Measurements from ENCODE around the gene UNC5C. TPM values are rescaled to one million over a fixed set of nuclear protein-coding genes. Genes with fewer than 3 reads are reported as not detected.

UNC5C gene
- total and polyA plus RNA-seq, 2 of the 4 experiments (the other 2 are of a cell fraction): under 0.01 TPM

- no peak overlapping the region for H2BK5ac ChIP-seq (ENCODE audit: low read depth, low read length, poor library complexity, severe bottlenecking)
- ChIA-PET CTCF (no interaction called here), POLR2A (ENCODE audit: unreplicated experiment) (no interaction called here)
- no peaks in the 10 kb centered on the region for H3K9me1 ChIP-seq (ENCODE audit: insufficient read depth, low read length)
- no peak overlapping the region for H2BK15ac ChIP-seq (ENCODE audit: low read depth, low read length)
- H3K36me3 ChIP-seq (ENCODE audit: control insufficient read depth, insufficient read depth, low read length): no peaks in the 10 kb centered on the region
- no peak overlapping the region for H2AK5ac ChIP-seq (ENCODE audit: low read depth, low read length)
- no peak for TF ChIP-seq MAZ (IDR thresholded peaks at IDR 0.05; ENCODE audit: borderline replicate concordance, low read depth, low read length)
- no peak for TF ChIP-seq BHLHE40 (IDR thresholded peaks at IDR 0.05; ENCODE audit: low read depth, low read length)
- no peak for TF ChIP-seq FOS (IDR thresholded peaks at IDR 0.05; ENCODE audit: low read depth, low read length)
- TF ChIP-seq RCOR1 (IDR thresholded peaks at IDR 0.05; ENCODE audit: insufficient replicate concordance, low read length): no peak
- no peak overlapping the region for H3K14ac ChIP-seq (replicated peaks; ENCODE audit: low read depth, low read length)
- in situ Hi-C loops (cut with MboI; ENCODE audit: low sequenced_read_pairs) (no loop called here), dilution Hi-C loops (cut with HindIII; ENCODE audit: low sequenced_read_pairs, unreplicated experiment) (no loop called here), intact Hi-C loops (cut with micrococcal nuclease) (no loop called here)
- H2BK20ac ChIP-seq (ENCODE audit: low read depth, low read length): no peak overlapping the region
- H3K4me1 ChIP-seq (ENCODE audit: control insufficient read depth, insufficient read depth, low read length): no peaks in the 10 kb centered on the region
- H3K4me2 ChIP-seq (ENCODE audit: low read depth, low read length): no peak overlapping the region
- H3K18ac ChIP-seq (ENCODE audit: low read depth, low read length): no peak overlapping the region
- H3K79me1 ChIP-seq (ENCODE audit: low read depth in 1 of 2, low read length in 2 of 2): no peaks in the 10 kb centered on the region
- H4K5ac ChIP-seq (ENCODE audit: low read depth, low read length): no peak overlapping the region
- no peaks in the 10 kb centered on the region for H3K9me3 ChIP-seq (ENCODE audit: control insufficient read depth, insufficient read depth, low read length)
- no peak overlapping the region for H3K27ac ChIP-seq (ENCODE audit: insufficient read depth, low read length)
- H3K4ac ChIP-seq (ENCODE audit: low read depth, low read length): no peak overlapping the region
- no peak overlapping the region for H4K8ac ChIP-seq (ENCODE audit: low read depth in 2 of 2, low read length in 2 of 2)
- H2BK120ac ChIP-seq (ENCODE audit: low read depth, low read length): no peak overlapping the region
- BruUV-seq (replicated peaks): no TSS peak
- no peaks in the 10 kb centered on the region for H3K27me3 ChIP-seq (ENCODE audit: control insufficient read depth, insufficient read depth, low read length)
- H3K9ac ChIP-seq (ENCODE audit: low read depth, low read length): no peak overlapping the region
- no peak overlapping the region for H3K56ac ChIP-seq (ENCODE audit: extremely low read depth, insufficient read depth, low read length)
- H3K23ac ChIP-seq (ENCODE audit: low read depth, low read length): no peak overlapping the region
- H2AK9ac ChIP-seq (replicated peaks; ENCODE audit: low read depth, low read length, poor library complexity): no peak overlapping the region
- H2AFZ ChIP-seq (replicated peaks; ENCODE audit: low read length, poor library complexity): no peak overlapping the region
- H4K20me1 ChIP-seq (ENCODE audit: insufficient read depth, low read length): no peaks in the 10 kb centered on the region
- ATAC-seq (ENCODE audit: low read depth): no peak
- no peak overlapping the region for H4K91ac ChIP-seq (ENCODE audit: insufficient read depth, low read depth, low read length)
- DNase-seq: no peak
- no CpG with 5 or more reads among the region's 3 CpGs for WGBS, 2 experiments (ENCODE audit: extremely low coverage in 2 of 2, insufficient read length in 1 of 2)
- H3K4me3 ChIP-seq (ENCODE audit: insufficient read depth, low read depth, low read length): no peak overlapping the region
These were observed 397.5 kb downstream of the UNC5C start for GRCh38 chr4:95151255-95151654.
